Naive B cell (primary cell): ENCODE data around the gene NIN. TPM values are rescaled to one million over a fixed set of nuclear protein-coding genes. Genes with fewer than 3 reads are reported as not detected.

Source experiments
- ATAC-seq, 2 donors: fragments of 150-1000 bp; cut with Tn5 transposase; 2 replicates each; pipeline ENCODE4 v1.10.0; 2021; ENCODE audit warnings: low read depth in 2 of 2, mild to moderate bottlenecking in 2 of 2, moderate library complexity in 2 of 2
- DNase-seq: peaks from one replicate; pipeline ENCODE4 v3.0.0; 2022
- H3K27ac Mint-ChIP-seq, 6 donors: one replicate each; pipeline ENCODE4 v1.8.0; 2020 to 2022; ENCODE audit warnings: mild to moderate bottlenecking in 6 of 6, mixed read lengths in 6 of 6, moderate library complexity in 5 of 6, inconsistent platforms in 2 of 6
- H3K27me3 Mint-ChIP-seq, 3 donors: one replicate each; pipeline ENCODE4 v1.8.0; 2021 to 2022; ENCODE audit warnings: mixed read lengths in 3 of 3, mild to moderate bottlenecking in 1 of 3
- H3K36me3 Mint-ChIP-seq, 2 donors: one replicate each; pipeline ENCODE4 v1.8.0; 2020 to 2022; ENCODE audit warnings: mixed read lengths in 2 of 2, inconsistent platforms in 1 of 2, mild to moderate bottlenecking in 1 of 2
- H3K4me1 Mint-ChIP-seq, 3 donors: one replicate each; pipeline ENCODE4 v1.8.0; 2020 to 2022; ENCODE audit warnings: mixed read lengths in 3 of 3, inconsistent platforms in 1 of 3, mild to moderate bottlenecking in 1 of 3, moderate library complexity in 1 of 3
- H3K4me3 Mint-ChIP-seq, 8 donors: one replicate each; pipeline ENCODE4 v1.8.0; 2020 to 2022; ENCODE audit warnings: mild to moderate bottlenecking in 8 of 8, mixed read lengths in 8 of 8, moderate library complexity in 8 of 8, inconsistent platforms in 2 of 8
- H3K9me3 Mint-ChIP-seq, 7 donors: one replicate each; pipeline ENCODE4 v1.8.0; 2020 to 2022; ENCODE audit warnings: mixed read lengths in 7 of 7, mild to moderate bottlenecking in 5 of 7, inconsistent platforms in 2 of 7, moderate library complexity in 1 of 7
- polyA plus RNA-seq, 6 donors: library from polyadenylated mRNA; unstranded; fragments of 300-500 nt; fragmentation: Illumina TruSeq; gene quantifications; one replicate each; pipeline ENCODE4 v1.2.3, GENCODE V29; 2021; ENCODE audit warnings: low read depth in 6 of 6

NIN gene
- polyA plus RNA-seq, 6 donors from 2014 or later = 20.2 to 100 (median 51.1) TPM

- peak; percentile 97 to 98 for ATAC-seq
- Mint-ChIP-seq H3K36me3 (peaks cover 31 to 33% of the 10 kb centered on the region in 2 donors), H3K27ac (no peak overlapping the region), H3K9me3 (no peaks in the 10 kb centered on the region), H3K27me3 (no peaks in the 10 kb centered on the region), H3K4me3 (no peak overlapping the region), H3K4me1 (peaks cover 0 to 6% (median 0%) of the 10 kb centered on the region in 3 donors)
- peak; percentile 88 for DNase-seq
These were observed 74.7 kb downstream of the NIN start for GRCh38 chr14:50756300-50756699.

GRCh38 chr14:50750323-50750722, 80.6 kb downstream of the NIN start:
- Mint-ChIP-seq H3K4me3 (no peak overlapping the region), H3K36me3 (peaks cover 35 to 49% of the 10 kb centered on the region in 2 donors)

GRCh38 chr14:50745401-50746058, 85.4 kb downstream of the NIN start:
- ATAC-seq (no peak), DNase-seq (no peak)
- peak overlapping the region in 3 of 6 donors; percentile 64 to 90 (median 74) for H3K27ac Mint-ChIP-seq
- no peaks in the 10 kb centered on the region for H3K27me3 Mint-ChIP-seq
- no peaks in the 10 kb centered on the region for H3K9me3 Mint-ChIP-seq
- no peak overlapping the region for H3K4me3 Mint-ChIP-seq
- H3K36me3 Mint-ChIP-seq = peaks cover 31 to 33% of the 10 kb centered on the region in 2 donors
- H3K4me1 Mint-ChIP-seq = peaks cover 0 to 4% (median 0%) of the 10 kb centered on the region in 3 donors

More at GRCh38 chr14:50750323-50750722, 80.6 kb downstream of the NIN start:
- peak overlapping the region in 4 of 6 donors; percentile 34 to 91 (median 66) for H3K27ac Mint-ChIP-seq
- DNase-seq = no peak
- no peaks in the 10 kb centered on the region for H3K4me1 Mint-ChIP-seq
- H3K27me3 Mint-ChIP-seq = no peaks in the 10 kb centered on the region
- no peaks in the 10 kb centered on the region for H3K9me3 Mint-ChIP-seq
- ATAC-seq = no peak

- Mint-ChIP-seq H3K4me3 (peak overlapping the region in 1 of 8 donors; percentile 69), H3K9me3 (no peaks in the 10 kb centered on the region), H3K4me1 (peaks cover 0 to 15% (median 0%) of the 10 kb centered on the region in 3 donors), H3K36me3 (peaks cover 24% of the 10 kb centered on the region in 2 donors), H3K27me3 (no peaks in the 10 kb centered on the region), H3K27ac (peak overlapping the region in 4 of 6 donors; percentile 12 to 51 (median 30))
- DNase-seq (no peak), ATAC-seq (no peak)
These were observed 86.7 kb downstream of the NIN start for GRCh38 chr14:50744231-50744630.

GRCh38 chr14:50741567-50741966, 89.4 kb downstream of the NIN start:
- Mint-ChIP-seq H3K4me1 (peaks cover 0 to 15% (median 0%) of the 10 kb centered on the region in 3 donors), H3K27ac (peak overlapping the region in 3 of 6 donors; percentile 26 to 83 (median 60)), H3K27me3 (no peaks in the 10 kb centered on the region), H3K36me3 (peaks cover 24 to 25% of the 10 kb centered on the region in 2 donors), H3K9me3 (no peaks in the 10 kb centered on the region), H3K4me3 (no peak overlapping the region)
- ATAC-seq (no peak), DNase-seq (no peak)

- ATAC-seq = no peak
- Mint-ChIP-seq H3K9me3 (no peaks in the 10 kb centered on the region), H3K27ac (peak overlapping the region; percentile 46 to 94 (median 72)), H3K4me1 (peaks cover 0 to 15% (median 0%) of the 10 kb centered on the region in 3 donors), H3K36me3 (peaks cover 20% of the 10 kb centered on the region in 2 donors), H3K27me3 (no peaks in the 10 kb centered on the region), H3K4me3 (no peak overlapping the region)
- no peak for DNase-seq
These were observed 90.1 kb downstream of the NIN start for GRCh38 chr14:50740856-50741255.

GRCh38 chr14:50739186-50739585, 91.8 kb downstream of the NIN start:
- H3K9me3 Mint-ChIP-seq = no peaks in the 10 kb centered on the region
- H3K27ac Mint-ChIP-seq = peak overlapping the region in 4 of 6 donors; percentile 62 to 86 (median 73)
- ATAC-seq (no peak), DNase-seq (no peak)
- H3K36me3 Mint-ChIP-seq = peaks cover 10 to 11% of the 10 kb centered on the region in 2 donors
- H3K4me3 Mint-ChIP-seq = no peak overlapping the region
- H3K27me3 Mint-ChIP-seq = no peaks in the 10 kb centered on the region
- H3K4me1 Mint-ChIP-seq = peaks cover 0 to 15% (median 0%) of the 10 kb centered on the region in 3 donors

GRCh38 chr14:50736932-50737419, 94.0 kb downstream of the NIN start:
- H3K9me3 Mint-ChIP-seq = no peaks in the 10 kb centered on the region
- H3K27me3 Mint-ChIP-seq = no peaks in the 10 kb centered on the region
- H3K36me3 Mint-ChIP-seq = peaks cover 8 to 9% of the 10 kb centered on the region in 2 donors
- peak overlapping the region in 3 of 6 donors; percentile 24 to 54 (median 26) for H3K27ac Mint-ChIP-seq
- peak overlapping the region in 1 of 8 donors; percentile 70 for H3K4me3 Mint-ChIP-seq
- peaks cover 0 to 15% (median 0%) of the 10 kb centered on the region in 3 donors for H3K4me1 Mint-ChIP-seq
- ATAC-seq (no peak), DNase-seq (no peak)

- Mint-ChIP-seq H3K27me3 (no peaks in the 10 kb centered on the region), H3K36me3 (peaks cover 20 to 23% of the 10 kb centered on the region in 2 donors), H3K9me3 (peaks cover 0 to 1% (median 0%) of the 10 kb centered on the region in 7 donors), H3K27ac (peak overlapping the region in 3 of 6 donors; percentile 22 to 68 (median 27)), H3K4me1 (peaks cover 0 to 8% (median 0%) of the 10 kb centered on the region in 3 donors), H3K4me3 (no peak overlapping the region)
- ATAC-seq (no peak), DNase-seq (no peak)
These were observed 95.8 kb downstream of the NIN start for GRCh38 chr14:50734950-50735695.

- H3K36me3 Mint-ChIP-seq = peaks cover 25 to 39% of the 10 kb centered on the region in 2 donors
These were observed 97.5 kb downstream of the NIN start for GRCh38 chr14:50733494-50733893.

GRCh38 chr14:50728836-50729235, 102.1 kb downstream of the NIN start:
- DNase-seq = no peak
- Mint-ChIP-seq H3K4me1 (peaks cover 0 to 8% (median 6%) of the 10 kb centered on the region in 3 donors), H3K36me3 (peaks cover 46 to 73% of the 10 kb centered on the region in 2 donors)

More at GRCh38 chr14:50733494-50733893, 97.5 kb downstream of the NIN start:
- Mint-ChIP-seq H3K9me3 (peaks cover 0 to 7% (median 0%) of the 10 kb centered on the region in 7 donors), H3K4me1 (no peaks in the 10 kb centered on the region), H3K27me3 (no peaks in the 10 kb centered on the region), H3K27ac (no peak overlapping the region), H3K4me3 (no peak overlapping the region)
- no peak for ATAC-seq
- no peak for DNase-seq

GRCh38 chr14:50726372-50727107, 104.4 kb downstream of the NIN start:
- Mint-ChIP-seq H3K4me1 (peaks cover 0 to 8% (median 6%) of the 10 kb centered on the region in 3 donors), H3K4me3 (no peak overlapping the region), H3K36me3 (peaks cover 40 to 67% of the 10 kb centered on the region in 2 donors), H3K27me3 (no peaks in the 10 kb centered on the region), H3K27ac (peak overlapping the region in 2 of 6 donors; percentile 59 to 78), H3K9me3 (peaks cover 0 to 7% (median 0%) of the 10 kb centered on the region in 7 donors)
- no peak for ATAC-seq
- no peak for DNase-seq

More at GRCh38 chr14:50728836-50729235, 102.1 kb downstream of the NIN start:
- ATAC-seq = no peak
- no peak overlapping the region for H3K27ac Mint-ChIP-seq
- peaks cover 0 to 7% (median 0%) of the 10 kb centered on the region in 7 donors for H3K9me3 Mint-ChIP-seq
- H3K4me3 Mint-ChIP-seq = no peak overlapping the region
- H3K27me3 Mint-ChIP-seq = no peaks in the 10 kb centered on the region

- DNase-seq (no peak), ATAC-seq (no peak)
- Mint-ChIP-seq H3K4me3 (no peak overlapping the region), H3K36me3 (peaks cover 36 to 63% of the 10 kb centered on the region in 2 donors), H3K9me3 (peaks cover 0 to 7% (median 0%) of the 10 kb centered on the region in 7 donors), H3K4me1 (peaks cover 0 to 8% (median 6%) of the 10 kb centered on the region in 3 donors), H3K27me3 (no peaks in the 10 kb centered on the region), H3K27ac (peak overlapping the region in 2 of 6 donors; percentile 59 to 78)
These were observed 105.2 kb downstream of the NIN start for GRCh38 chr14:50725761-50726160.
